Erythroblast (primary cell): ENCODE data around the gene TUBA4B.

Experiments
- GATA1 ChIP-seq: IDR thresholded peaks from 2 replicates; pipeline ENCODE4 v1.6.1; 2011; ENCODE audit warnings: low read depth, mild to moderate bottlenecking, control low read depth, low read length, moderate library complexity
- POLR2A ChIP-seq: IDR thresholded peaks from 2 replicates; pipeline ENCODE4 v1.6.1; 2011; ENCODE audit warnings: mild to moderate bottlenecking, low read length

DNA sequence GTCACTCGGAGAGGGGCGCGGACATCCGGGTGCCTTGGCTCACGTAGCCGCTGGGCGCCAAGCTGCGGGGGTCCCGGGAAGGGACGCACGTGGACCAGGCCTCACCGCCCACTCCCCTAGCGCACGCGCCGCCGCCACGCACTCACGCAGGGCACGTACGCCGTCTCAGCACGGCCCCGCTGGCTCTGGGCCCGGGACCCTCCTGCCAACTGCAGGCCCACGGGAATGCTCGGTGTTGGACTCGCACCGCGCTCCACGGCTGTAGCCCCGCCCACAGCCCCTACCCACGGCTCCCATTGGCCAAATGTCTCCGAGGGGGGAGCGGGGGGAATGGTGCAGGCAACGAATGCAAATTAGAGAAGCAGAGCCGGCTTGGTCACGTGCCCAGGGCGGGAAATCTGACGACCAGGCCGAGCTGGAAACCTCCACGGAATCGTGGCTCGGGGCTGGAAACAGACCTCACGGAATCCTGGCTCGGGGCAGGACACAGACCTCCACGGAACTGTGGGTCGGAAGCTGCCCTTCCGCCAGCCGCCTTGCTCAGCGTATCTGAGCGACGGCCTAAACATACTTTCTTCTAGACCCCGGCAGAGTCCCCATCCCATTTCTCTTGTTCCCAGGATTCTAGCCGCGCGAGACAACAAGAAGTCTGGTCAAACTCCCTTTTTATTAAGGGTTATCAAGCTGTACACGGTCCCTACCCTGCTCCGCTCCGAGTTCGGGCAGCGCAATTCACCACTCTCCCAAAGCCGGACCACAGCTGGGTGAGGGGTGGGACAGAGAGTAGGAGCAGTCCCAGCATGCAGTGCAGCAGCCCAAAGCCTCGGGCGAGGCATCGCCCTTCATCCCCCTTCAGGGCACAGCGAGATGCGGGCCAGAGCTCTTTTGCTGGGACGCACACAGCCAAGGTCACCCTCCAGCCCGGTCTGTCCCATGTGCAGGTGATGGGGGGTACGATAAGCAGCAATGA lies 34.0 kb upstream of the TUBA4B start, which contains the start of gene ABCB6:
- TF ChIP-seq POLR2A: peak; percentile 95
- TF ChIP-seq GATA1: no peak
